ENCODE data around the gene FBXL4. TPM values are rescaled to one million over a fixed set of nuclear protein-coding genes. Genes with fewer than 3 reads are reported as not detected.
"Not testable (repeated sequence)": the region's sequence is repeated elsewhere in the genome, so short reads cannot be mapped to it uniquely, and the experiment has no call there.

FBXL4 gene
- polyA plus RNA-seq, 1 donor from 2014 or later: 9.7 TPM

DNA sequence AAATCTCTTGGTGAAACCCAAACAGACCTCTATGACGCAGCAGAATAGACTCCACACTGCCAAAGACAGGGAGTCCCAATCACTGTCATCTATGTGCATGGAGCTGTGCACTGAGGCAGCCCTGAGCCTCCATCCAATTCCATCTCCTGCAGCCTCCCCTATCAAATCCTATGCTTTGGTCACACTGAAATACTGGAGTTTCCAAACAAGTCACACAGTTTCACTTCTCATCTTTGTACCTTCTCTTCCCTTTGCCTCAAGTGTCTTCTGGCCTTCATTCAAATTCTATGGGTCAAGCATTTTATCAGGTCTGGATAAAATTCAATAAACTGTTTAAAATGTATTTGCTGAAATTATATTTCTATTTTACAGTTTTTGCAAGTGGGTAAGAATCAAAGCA is 38.5 kb downstream of the FBXL4 start:
- Histone ChIP-seq H3K4me3 (ENCODE audit: low read length) (no peak overlapping the region), H3K9me2 (ENCODE audit: insufficient read depth, low read length) (no peaks in the 10 kb centered on the region), H3K79me2 (replicated peaks; ENCODE audit: insufficient read depth, low read length) (no peaks in the 10 kb centered on the region), H3K27ac (ENCODE audit: low read length) (no peak overlapping the region), H2AFZ (ENCODE audit: low read depth, low read length) (no peak overlapping the region), H4K20me1 (ENCODE audit: insufficient read depth) (no peaks in the 10 kb centered on the region), H3K9me3 (ENCODE audit: low read length) (no peaks in the 10 kb centered on the region), H3K36me3 (ENCODE audit: insufficient read depth, low read length) (peaks cover under 1% of the 10 kb centered on the region), H3K9ac (ENCODE audit: low read length) (no peak overlapping the region), H3K27me3 (ENCODE audit: insufficient read depth, low read depth, low read length) (no peaks in the 10 kb centered on the region), H3K4me2 (ENCODE audit: low read length) (no peak overlapping the region), H3F3A (ENCODE audit: insufficient read depth, low read length, poor library complexity, severe bottlenecking) (no peaks in the 10 kb centered on the region)
- TF ChIP-seq, protein P1, sequence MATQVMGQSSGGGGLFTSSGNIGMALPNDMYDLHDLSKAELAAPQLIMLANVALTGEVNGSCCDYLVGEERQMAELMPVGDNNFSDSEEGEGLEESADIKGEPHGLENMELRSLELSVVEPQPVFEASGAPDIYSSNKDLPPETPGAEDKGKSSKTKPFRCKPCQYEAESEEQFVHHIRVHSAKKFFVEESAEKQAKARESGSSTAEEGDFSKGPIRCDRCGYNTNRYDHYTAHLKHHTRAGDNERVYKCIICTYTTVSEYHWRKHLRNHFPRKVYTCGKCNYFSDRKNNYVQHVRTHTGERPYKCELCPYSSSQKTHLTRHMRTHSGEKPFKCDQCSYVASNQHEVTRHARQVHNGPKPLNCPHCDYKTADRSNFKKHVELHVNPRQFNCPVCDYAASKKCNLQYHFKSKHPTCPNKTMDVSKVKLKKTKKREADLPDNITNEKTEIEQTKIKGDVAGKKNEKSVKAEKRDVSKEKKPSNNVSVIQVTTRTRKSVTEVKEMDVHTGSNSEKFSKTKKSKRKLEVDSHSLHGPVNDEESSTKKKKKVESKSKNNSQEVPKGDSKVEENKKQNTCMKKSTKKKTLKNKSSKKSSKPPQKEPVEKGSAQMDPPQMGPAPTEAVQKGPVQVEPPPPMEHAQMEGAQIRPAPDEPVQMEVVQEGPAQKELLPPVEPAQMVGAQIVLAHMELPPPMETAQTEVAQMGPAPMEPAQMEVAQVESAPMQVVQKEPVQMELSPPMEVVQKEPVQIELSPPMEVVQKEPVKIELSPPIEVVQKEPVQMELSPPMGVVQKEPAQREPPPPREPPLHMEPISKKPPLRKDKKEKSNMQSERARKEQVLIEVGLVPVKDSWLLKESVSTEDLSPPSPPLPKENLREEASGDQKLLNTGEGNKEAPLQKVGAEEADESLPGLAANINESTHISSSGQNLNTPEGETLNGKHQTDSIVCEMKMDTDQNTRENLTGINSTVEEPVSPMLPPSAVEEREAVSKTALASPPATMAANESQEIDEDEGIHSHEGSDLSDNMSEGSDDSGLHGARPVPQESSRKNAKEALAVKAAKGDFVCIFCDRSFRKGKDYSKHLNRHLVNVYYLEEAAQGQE (IDR thresholded peaks at IDR 0.05; ENCODE audit: borderline replicate concordance): no peak
- TF ChIP-seq RAD21 (conservative IDR thresholded peaks at IDR 0.05): no peak
- TF ChIP-seq, protein P2, sequence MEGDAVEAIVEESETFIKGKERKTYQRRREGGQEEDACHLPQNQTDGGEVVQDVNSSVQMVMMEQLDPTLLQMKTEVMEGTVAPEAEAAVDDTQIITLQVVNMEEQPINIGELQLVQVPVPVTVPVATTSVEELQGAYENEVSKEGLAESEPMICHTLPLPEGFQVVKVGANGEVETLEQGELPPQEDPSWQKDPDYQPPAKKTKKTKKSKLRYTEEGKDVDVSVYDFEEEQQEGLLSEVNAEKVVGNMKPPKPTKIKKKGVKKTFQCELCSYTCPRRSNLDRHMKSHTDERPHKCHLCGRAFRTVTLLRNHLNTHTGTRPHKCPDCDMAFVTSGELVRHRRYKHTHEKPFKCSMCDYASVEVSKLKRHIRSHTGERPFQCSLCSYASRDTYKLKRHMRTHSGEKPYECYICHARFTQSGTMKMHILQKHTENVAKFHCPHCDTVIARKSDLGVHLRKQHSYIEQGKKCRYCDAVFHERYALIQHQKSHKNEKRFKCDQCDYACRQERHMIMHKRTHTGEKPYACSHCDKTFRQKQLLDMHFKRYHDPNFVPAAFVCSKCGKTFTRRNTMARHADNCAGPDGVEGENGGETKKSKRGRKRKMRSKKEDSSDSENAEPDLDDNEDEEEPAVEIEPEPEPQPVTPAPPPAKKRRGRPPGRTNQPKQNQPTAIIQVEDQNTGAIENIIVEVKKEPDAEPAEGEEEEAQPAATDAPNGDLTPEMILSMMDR (IDR thresholded peaks at IDR 0.05; ENCODE audit: poor library complexity, severe bottlenecking): no peak
- no peak for TF ChIP-seq EZH2 (IDR thresholded peaks at IDR 0.05; ENCODE audit: borderline replicate concordance, insufficient read depth, low read length, poor library complexity, severe bottlenecking)
- no peak for TF ChIP-seq MXI1 (conservative IDR thresholded peaks at IDR 0.05; ENCODE audit: poor library complexity, severe bottlenecking)
- TF ChIP-seq TAF1 (IDR thresholded peaks at IDR 0.05; ENCODE audit: low read depth): no peak
- TF ChIP-seq EP300 (conservative IDR thresholded peaks at IDR 0.05; ENCODE audit: poor library complexity, severe bottlenecking): no peak
- TF ChIP-seq SMC3 (conservative IDR thresholded peaks at IDR 0.05; ENCODE audit: poor library complexity): no peak
- TF ChIP-seq POLR2AphosphoS5 (IDR thresholded peaks at IDR 0.05): no peak

GRCh38 chr6:98906342-98906741 is 41.4 kb downstream of the FBXL4 start:
- H3K36me3 ChIP-seq (ENCODE audit: insufficient read depth, low read length); H3K9me2 ChIP-seq (ENCODE audit: insufficient read depth, low read length); H3K79me2 ChIP-seq (replicated peaks; ENCODE audit: insufficient read depth, low read length); H3K4me2 ChIP-seq (ENCODE audit: low read length); H4K20me1 ChIP-seq (ENCODE audit: insufficient read depth); H3K4me3 ChIP-seq (ENCODE audit: low read length); H3K9me3 ChIP-seq (ENCODE audit: low read length); H3K9ac ChIP-seq (ENCODE audit: low read length); H3F3A ChIP-seq (ENCODE audit: insufficient read depth, low read length, poor library complexity, severe bottlenecking); H3K27ac ChIP-seq (ENCODE audit: low read length); H3K27me3 ChIP-seq (ENCODE audit: insufficient read depth, low read depth, low read length); H2AFZ ChIP-seq (ENCODE audit: low read depth, low read length): not testable (repeated sequence)

DNA sequence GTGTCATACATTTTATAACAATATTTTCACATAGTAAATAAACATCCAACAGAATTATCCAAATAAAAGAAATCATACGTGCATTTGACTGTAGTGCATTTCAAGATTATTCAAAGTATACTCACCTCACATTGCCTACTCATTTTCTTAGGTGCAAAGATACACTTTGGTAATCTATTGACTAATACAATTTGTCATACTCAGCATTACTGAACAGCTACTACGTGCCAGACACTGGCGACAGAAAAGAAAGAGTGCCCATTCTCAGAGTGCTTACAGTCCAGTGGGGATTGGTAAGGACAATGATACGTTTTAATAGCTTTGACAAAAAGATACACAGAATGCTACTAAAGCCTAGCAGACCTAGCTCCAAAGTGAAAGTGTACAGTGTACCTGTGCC is 42.0 kb downstream of the FBXL4 start:
- Histone ChIP-seq H3K27ac (ENCODE audit: low read length) (no peak overlapping the region), H3K36me3 (ENCODE audit: insufficient read depth, low read length) (peaks cover 7% of the 10 kb centered on the region), H3F3A (ENCODE audit: insufficient read depth, low read length, poor library complexity, severe bottlenecking) (no peaks in the 10 kb centered on the region), H3K9ac (ENCODE audit: low read length) (no peak overlapping the region), H3K4me2 (ENCODE audit: low read length) (no peak overlapping the region), H3K79me2 (replicated peaks; ENCODE audit: insufficient read depth, low read length) (no peaks in the 10 kb centered on the region), H3K27me3 (ENCODE audit: insufficient read depth, low read depth, low read length) (no peaks in the 10 kb centered on the region), H4K20me1 (ENCODE audit: insufficient read depth) (no peaks in the 10 kb centered on the region), H3K9me2 (ENCODE audit: insufficient read depth, low read length) (no peaks in the 10 kb centered on the region), H2AFZ (ENCODE audit: low read depth, low read length) (no peak overlapping the region), H3K9me3 (ENCODE audit: low read length) (no peaks in the 10 kb centered on the region), H3K4me3 (ENCODE audit: low read length) (no peak overlapping the region)
- TF ChIP-seq SMC3 (conservative IDR thresholded peaks at IDR 0.05; ENCODE audit: poor library complexity) (no peak), POLR2AphosphoS5 (IDR thresholded peaks at IDR 0.05) (no peak), EP300 (conservative IDR thresholded peaks at IDR 0.05; ENCODE audit: poor library complexity, severe bottlenecking) (no peak), RAD21 (conservative IDR thresholded peaks at IDR 0.05) (no peak), EZH2 (IDR thresholded peaks at IDR 0.05; ENCODE audit: borderline replicate concordance, insufficient read depth, low read length, poor library complexity, severe bottlenecking) (no peak), MXI1 (conservative IDR thresholded peaks at IDR 0.05; ENCODE audit: poor library complexity, severe bottlenecking) (no peak), TAF1 (IDR thresholded peaks at IDR 0.05; ENCODE audit: low read depth) (no peak)
- TF ChIP-seq, protein P1 (IDR thresholded peaks at IDR 0.05; ENCODE audit: borderline replicate concordance): no peak
- TF ChIP-seq, protein P2 (IDR thresholded peaks at IDR 0.05; ENCODE audit: poor library complexity, severe bottlenecking): no peak
